Cardiac atrium fibroblast (primary cell): ENCODE results near the gene TUBA3D. TPM values are rescaled to one million over a fixed set of nuclear protein-coding genes. Genes with fewer than 3 reads are reported as not detected.

Source experiments
- total RNA-seq: library from RNA; depleted of rRNA; stranded (reverse); fragments of >200 nt; gene quantifications from 2 replicates; pipeline ENCODE4 v1.2.3, GENCODE V29; 2015

TUBA3D gene
- not detected in 2 replicates for total RNA-seq

DNA sequence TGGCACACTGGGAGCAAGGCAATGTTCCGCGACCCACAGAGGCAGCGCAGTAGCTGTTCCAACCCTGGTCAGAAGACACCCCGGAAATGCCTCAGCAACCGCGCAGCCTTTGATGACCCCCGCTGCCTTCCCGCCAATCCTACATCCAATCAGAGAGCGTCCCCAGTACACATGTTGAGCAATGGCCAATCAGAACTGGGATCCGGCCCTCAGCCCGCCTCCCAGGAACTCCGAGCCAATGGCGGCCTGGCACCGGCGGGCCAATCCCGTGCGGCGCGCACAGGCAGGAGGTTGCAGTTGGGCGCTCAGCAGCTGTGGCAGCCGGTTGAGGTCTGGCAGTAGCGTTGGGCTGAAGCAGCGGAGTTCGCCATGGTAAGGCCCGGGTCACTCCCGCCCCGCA, at the start of gene TUBA3D:
TSS of gene TUBA3D (plus strand) at position 289 of the 400 bp plus-strand sequence. CDS start at position 370, 81 bp downstream.

DNA sequence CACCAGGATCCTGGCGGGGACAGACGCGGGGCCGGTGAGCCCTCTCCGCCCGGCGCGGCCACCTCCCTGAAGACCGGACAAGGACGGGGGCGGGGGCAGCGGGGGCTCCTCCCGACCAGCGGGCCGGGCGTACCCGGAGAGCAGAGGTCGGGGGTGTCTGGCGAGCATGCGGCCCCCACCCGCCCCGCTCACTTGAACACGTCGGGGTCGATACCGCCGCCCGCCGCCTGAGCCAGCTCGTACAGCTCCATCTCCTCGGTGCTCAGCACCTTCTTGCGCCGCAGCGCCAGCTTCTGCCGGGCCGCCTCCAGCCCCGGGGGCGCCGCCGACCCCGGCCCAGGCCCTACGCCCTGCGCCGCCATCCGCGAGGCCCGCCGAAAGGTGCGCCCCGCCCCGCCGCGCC, 16.1 kb downstream of the TUBA3D start, which contains the start of gene MZT2A:
TSS of gene MZT2A (minus strand) at position 383 of the 403 bp plus-strand sequence. CDS start at position 362, 21 bp downstream.

DNA sequence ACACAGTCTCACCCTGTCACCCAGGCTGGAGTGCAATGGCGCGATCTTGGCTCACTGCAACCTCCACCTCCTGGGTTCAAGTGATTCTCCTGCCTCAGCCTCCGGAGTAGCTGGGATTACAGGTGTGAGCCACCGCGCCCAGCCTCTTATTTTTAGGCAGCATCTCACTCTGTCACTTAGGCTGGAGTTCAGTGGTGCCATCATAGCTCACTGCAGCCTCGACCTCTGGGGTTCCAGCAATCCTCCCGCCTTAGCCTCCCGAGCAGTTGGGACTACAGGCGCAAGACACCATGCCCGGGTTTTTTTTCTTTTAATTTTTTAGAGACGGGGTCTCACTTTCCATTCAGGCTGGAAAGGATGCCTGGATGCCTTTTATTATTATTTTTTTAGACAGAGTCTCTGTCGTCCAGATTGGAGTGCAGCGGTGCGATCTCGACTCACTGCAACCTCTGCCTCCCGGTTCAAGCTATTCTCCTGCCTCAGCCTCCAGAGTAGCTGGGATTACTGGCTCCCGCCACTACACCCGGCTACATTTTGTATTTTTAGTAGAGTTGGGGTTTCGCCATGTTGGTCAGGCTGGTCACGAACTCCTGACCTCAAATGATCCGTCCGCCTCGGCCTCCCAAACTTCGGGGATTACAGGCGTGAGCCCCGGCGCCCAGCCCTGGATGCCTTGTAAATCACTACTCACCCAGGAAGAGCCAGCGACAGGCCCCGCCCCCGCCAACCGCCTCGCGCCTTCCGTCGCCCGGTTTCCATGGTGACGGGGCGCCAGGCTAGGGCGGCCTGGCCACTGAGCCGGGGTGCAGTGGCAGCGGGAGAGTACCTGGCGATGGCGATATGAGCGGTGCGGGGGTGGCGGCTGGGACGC, 51.4 kb downstream of the TUBA3D start, which contains the start of gene CCDC74A:
TSS of gene CCDC74A (plus strand) at position 758 of the 871 bp plus-strand sequence. CDS start at position 841, 83 bp downstream.

Other genes starting within 250 kb of the TUBA3D start
- gene RAB6D, start 112.0 kb upstream of the TUBA3D start, total RNA-seq = not detected in 2 replicates
- 47.8 and 71.1 TPM in 2 replicates for gene MZT2A, start 16.3 kb downstream of the TUBA3D start, total RNA-seq
- 2.8 and 4.0 TPM in 2 replicates for gene CCDC74A, start 51.8 kb downstream of the TUBA3D start, total RNA-seq